NT2/D1 (cell line): ENCODE data around the gene WRNIP1.

Experiments
- DNase-seq: peaks from one replicate; pipeline ENCODE4 v3.0.0-alpha.2; 2011; ENCODE audit warnings: low read depth, low spot score
- H3K27me3 ChIP-seq: 2 replicates; pipeline ENCODE4 v1.6.0; 2011; ENCODE audit warnings: mild to moderate bottlenecking; ENCODE audit not compliant: insufficient read length, insufficient read depth
- H3K36me3 ChIP-seq: 2 replicates; pipeline ENCODE4 v1.6.1; 2011; ENCODE audit warnings: mild to moderate bottlenecking, low read length, mixed read lengths; ENCODE audit not compliant: insufficient read depth, insufficient read length
- H3K4me1 ChIP-seq: 2 replicates; pipeline ENCODE4 v1.5.1; 2011; ENCODE audit not compliant: insufficient read depth, insufficient read length
- H3K4me3 ChIP-seq: 2 replicates; pipeline ENCODE4 v1.5.1; 2011; ENCODE audit warnings: low read depth; ENCODE audit not compliant: insufficient read length
- H3K9ac ChIP-seq: 2 replicates; pipeline ENCODE4 v1.6.0; 2011; ENCODE audit warnings: low read depth; ENCODE audit not compliant: insufficient read length
- H3K9me3 ChIP-seq: 2 replicates; pipeline ENCODE4 v1.5.1; 2011; ENCODE audit warnings: mild to moderate bottlenecking, low read length; ENCODE audit not compliant: insufficient read depth
- SUZ12 ChIP-seq: IDR thresholded peaks from 2 replicates; pipeline ENCODE4 v1.6.1; 2011; ENCODE audit not compliant: insufficient read length, insufficient read depth; ENCODE audit errors: extremely low read depth
- YY1 ChIP-seq: IDR thresholded peaks from 2 replicates; pipeline ENCODE4 v1.6.1; 2011; ENCODE audit not compliant: insufficient read length, insufficient read depth
- ZNF274 ChIP-seq: IDR thresholded peaks from 2 replicates; pipeline ENCODE4 v1.6.1; 2011; ENCODE audit warnings: mild to moderate bottlenecking, low read depth, low read length

Gene WRNIP1

DNA sequence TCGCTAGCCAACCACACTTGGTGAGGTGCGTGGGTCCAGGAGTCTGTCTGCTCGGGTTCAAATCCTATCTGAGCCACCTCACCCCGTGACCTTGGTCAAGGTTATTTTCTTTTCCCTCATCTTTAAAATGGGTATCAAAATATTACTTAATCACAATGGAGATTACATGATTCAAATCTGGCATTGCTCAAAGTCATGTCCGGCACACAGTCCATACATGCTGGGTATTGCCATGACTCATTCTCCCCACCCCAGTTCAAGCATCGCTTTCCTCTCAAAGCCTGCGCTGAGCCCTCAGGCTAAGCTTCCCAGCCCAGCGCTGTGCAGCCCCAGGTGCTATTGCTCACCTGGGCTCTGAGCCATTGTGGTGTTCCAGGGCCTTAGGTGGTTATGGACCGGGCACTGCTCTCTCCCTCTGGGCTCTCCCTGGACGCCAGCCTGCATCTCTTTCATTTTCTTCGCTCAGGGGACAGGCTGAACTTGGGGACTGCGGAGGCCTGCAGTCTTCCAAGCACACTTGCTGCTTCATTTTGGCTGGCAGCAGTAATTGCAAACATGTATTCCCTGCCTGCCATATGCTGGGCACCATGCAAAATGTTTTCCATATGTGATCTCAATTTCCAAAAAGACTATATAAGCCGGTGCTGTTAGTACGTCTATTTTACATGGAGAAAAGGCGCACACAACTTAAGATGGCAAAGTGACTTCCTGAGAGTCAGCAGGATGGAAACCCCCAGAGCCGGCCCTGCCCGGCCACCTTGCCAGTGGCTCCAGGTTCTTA is 27.3 kb downstream of the WRNIP1 start:
- H3K4me1 ChIP-seq = no peaks in the 10 kb centered on the region
- no peak for TF ChIP-seq SUZ12
- no peak for TF ChIP-seq ZNF274
- TF ChIP-seq YY1 = no peak
- no peaks in the 10 kb centered on the region for H3K27me3 ChIP-seq
- H3K4me3 ChIP-seq = no peak overlapping the region
- H3K9me3 ChIP-seq = no peaks in the 10 kb centered on the region
- H3K36me3 ChIP-seq = peaks cover 5% of the 10 kb centered on the region
- no peak overlapping the region for H3K9ac ChIP-seq
- DNase-seq = no peak

GRCh38 chr6:2793534-2794151 is 28.4 kb downstream of the WRNIP1 start:
- no peak for TF ChIP-seq SUZ12
- TF ChIP-seq ZNF274 = no peak
- TF ChIP-seq YY1 = no peak
- H3K36me3 ChIP-seq = no peaks in the 10 kb centered on the region
- H3K27me3 ChIP-seq = no peaks in the 10 kb centered on the region
- no peaks in the 10 kb centered on the region for H3K9me3 ChIP-seq
- peaks cover 2% of the 10 kb centered on the region for H3K4me1 ChIP-seq
- DNase-seq = no peak
- no peak overlapping the region for H3K9ac ChIP-seq
- no peak overlapping the region for H3K4me3 ChIP-seq

DNA sequence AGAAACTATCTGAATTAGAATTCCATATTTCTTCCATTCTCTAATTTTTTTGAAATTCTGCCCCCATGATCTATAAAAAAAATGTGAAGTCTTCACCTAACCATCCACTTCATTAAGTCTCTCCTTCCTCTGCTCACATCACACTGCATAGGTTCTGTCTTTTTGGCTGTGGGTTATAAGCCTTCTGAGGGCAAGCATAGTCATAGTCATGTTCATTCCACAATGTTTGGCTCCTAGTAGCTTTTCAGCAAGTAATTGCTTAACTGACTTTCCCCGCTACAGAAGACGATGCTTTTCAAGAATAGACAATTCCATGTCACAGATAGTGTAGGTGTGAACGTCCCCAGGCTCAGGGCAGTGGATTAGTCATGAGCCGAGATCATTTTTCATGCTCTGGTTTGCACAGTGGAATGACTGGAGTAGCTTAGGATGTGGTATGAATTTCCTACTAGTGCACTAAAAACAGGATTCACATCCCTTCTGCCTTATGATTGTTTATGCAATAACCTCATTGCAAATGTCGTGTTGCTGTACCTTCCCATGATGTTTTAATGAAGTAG is 29.1 kb downstream of the WRNIP1 start:
- Histone ChIP-seq H3K36me3 (no peaks in the 10 kb centered on the region), H3K27me3 (no peaks in the 10 kb centered on the region), H3K9ac (no peak overlapping the region), H3K9me3 (no peaks in the 10 kb centered on the region), H3K4me3 (no peak overlapping the region), H3K4me1 (peaks cover 2% of the 10 kb centered on the region)
- TF ChIP-seq ZNF274 (no peak), YY1 (no peak), SUZ12 (no peak)
- DNase-seq = no peak

DNA sequence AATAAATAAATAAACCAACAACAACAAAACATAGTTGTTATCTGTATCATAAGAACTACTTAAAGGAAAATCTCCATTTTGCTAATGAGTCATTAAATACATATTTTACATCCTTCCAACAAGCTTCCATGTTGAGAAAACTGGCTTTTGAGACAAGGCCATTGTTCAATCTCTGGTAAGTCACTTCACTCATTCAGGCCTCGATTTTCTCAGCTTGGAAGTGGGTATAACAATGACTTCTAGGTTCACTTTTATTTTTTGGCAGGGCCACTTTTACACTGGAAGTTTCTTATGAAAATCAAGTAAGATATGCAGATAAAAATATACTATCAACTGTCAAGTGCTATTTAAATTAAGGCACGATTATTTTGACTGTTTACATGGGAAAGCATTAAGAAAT is 30.0 kb downstream of the WRNIP1 start:
- TF ChIP-seq ZNF274 = no peak

GRCh38 chr6:2795956-2796355 is 30.8 kb downstream of the WRNIP1 start:
- DNase-seq = no peak
- no peaks in the 10 kb centered on the region for H3K9me3 ChIP-seq
- no peak for TF ChIP-seq ZNF274
- no peak for TF ChIP-seq YY1
- TF ChIP-seq SUZ12 = no peak
- H3K27me3 ChIP-seq = no peaks in the 10 kb centered on the region
- H3K9ac ChIP-seq = no peak overlapping the region
- H3K4me1 ChIP-seq = peaks cover 4% of the 10 kb centered on the region
- no peaks in the 10 kb centered on the region for H3K36me3 ChIP-seq
- no peak overlapping the region for H3K4me3 ChIP-seq

More for the DNA sequence above, 30.0 kb downstream of the WRNIP1 start:
- Histone ChIP-seq H3K4me3 (no peak overlapping the region), H3K9me3 (no peaks in the 10 kb centered on the region), H3K36me3 (no peaks in the 10 kb centered on the region), H3K4me1 (peaks cover 4% of the 10 kb centered on the region), H3K27me3 (no peaks in the 10 kb centered on the region), H3K9ac (no peak overlapping the region)
- DNase-seq = no peak

DNA sequence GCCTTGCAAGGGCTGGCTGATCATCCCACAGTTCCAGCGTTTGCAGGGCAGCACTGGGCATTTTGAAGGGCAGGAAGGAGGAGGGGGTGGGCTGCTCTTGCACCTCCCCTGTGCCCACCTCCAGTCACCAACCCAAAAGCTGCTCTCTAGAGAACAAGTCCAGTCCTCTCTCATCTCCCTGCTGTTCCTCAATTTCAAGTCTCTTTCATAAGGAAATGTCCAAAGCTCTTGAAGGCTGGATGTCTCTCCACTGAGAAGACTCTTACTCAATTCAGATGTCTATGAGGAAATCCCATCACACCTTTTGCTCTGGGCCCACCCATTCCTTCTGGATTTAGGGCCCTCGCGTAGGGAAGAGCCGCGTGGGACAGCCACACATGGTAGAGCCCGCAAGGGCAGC is 31.7 kb downstream of the WRNIP1 start:
- H3K4me1 ChIP-seq = peaks cover 4% of the 10 kb centered on the region
- no peaks in the 10 kb centered on the region for H3K36me3 ChIP-seq
- no peak for DNase-seq
- TF ChIP-seq SUZ12 = no peak
- TF ChIP-seq ZNF274 = no peak
- no peak for TF ChIP-seq YY1
- H3K27me3 ChIP-seq = no peaks in the 10 kb centered on the region
- no peak overlapping the region for H3K9ac ChIP-seq
- H3K4me3 ChIP-seq = no peak overlapping the region
- no peaks in the 10 kb centered on the region for H3K9me3 ChIP-seq

DNA sequence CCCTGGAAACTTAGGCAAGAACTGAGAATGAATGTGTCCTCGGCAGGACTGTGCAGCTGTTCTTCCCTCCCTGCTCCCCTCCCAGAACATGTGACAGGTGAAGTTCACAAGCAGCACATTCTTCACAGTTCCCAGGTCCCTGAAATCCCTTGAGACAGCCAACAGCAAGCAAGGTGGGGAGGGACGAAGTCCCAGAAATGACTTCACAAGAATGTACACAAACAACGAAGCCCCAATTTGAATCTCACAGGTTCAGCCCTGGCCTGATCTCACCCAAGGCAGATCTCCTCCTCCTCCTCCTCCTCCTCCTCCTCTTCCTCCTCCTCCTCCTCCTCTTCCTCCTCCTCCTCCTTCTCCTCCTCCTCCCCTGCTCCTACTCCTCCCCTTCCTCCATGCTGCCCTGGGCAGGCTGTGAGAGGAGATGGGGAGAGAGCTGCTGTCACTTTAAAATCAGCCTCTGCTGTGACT is 32.4 kb downstream of the WRNIP1 start:
- Histone ChIP-seq H3K9ac (no peak overlapping the region), H3K9me3 (no peaks in the 10 kb centered on the region), H3K4me3 (no peak overlapping the region), H3K4me1 (peaks cover 4% of the 10 kb centered on the region), H3K27me3 (no peaks in the 10 kb centered on the region), H3K36me3 (no peaks in the 10 kb centered on the region)
- TF ChIP-seq SUZ12 (no peak), ZNF274 (no peak), YY1 (no peak)
- DNase-seq = no peak
